Epithelial cell of prostate (primary cell): ENCODE data around the gene RUFY4.

Experiments used
- DNase-seq: peaks from one replicate; pipeline ENCODE4 v3.0.0-alpha.2; 2011; ENCODE audit warnings: low read depth, low spot score
- H3K27ac ChIP-seq: fragments of 450-650 bp; 2 replicates; pipeline ENCODE4 v1.5.1; 2017; ENCODE audit warnings: mild to moderate bottlenecking

The RUFY4 gene

GRCh38 chr2:218129458-218130135 lies 60.5 kb downstream of the RUFY4 start:
- no peak for DNase-seq
- no peak overlapping the region for H3K27ac ChIP-seq

- no peak for DNase-seq
- H3K27ac ChIP-seq: no peak overlapping the region
These were observed 61.3 kb downstream of the RUFY4 start for GRCh38 chr2:218130377-218130776.

GRCh38 chr2:218130822-218131221 lies 61.8 kb downstream of the RUFY4 start:
- no peak for DNase-seq
- H3K27ac ChIP-seq: no peak overlapping the region

- DNase-seq: no peak
- no peak overlapping the region for H3K27ac ChIP-seq
These were observed 68.5 kb downstream of the RUFY4 start for GRCh38 chr2:218137514-218137913.

- H3K27ac ChIP-seq: no peak overlapping the region
- peak; percentile 20 for DNase-seq
These were observed 69.0 kb downstream of the RUFY4 start for GRCh38 chr2:218138047-218138446.
